ENCODE results near the gene FRMD1. TPM values are rescaled to one million over a fixed set of nuclear protein-coding genes. Genes with fewer than 3 reads are reported as not detected.

Gene FRMD1
- total RNA-seq, 6 experiments from 2014 or later: 0.07 to 0.23 (median 0.12) TPM; not detected in 1

DNA sequence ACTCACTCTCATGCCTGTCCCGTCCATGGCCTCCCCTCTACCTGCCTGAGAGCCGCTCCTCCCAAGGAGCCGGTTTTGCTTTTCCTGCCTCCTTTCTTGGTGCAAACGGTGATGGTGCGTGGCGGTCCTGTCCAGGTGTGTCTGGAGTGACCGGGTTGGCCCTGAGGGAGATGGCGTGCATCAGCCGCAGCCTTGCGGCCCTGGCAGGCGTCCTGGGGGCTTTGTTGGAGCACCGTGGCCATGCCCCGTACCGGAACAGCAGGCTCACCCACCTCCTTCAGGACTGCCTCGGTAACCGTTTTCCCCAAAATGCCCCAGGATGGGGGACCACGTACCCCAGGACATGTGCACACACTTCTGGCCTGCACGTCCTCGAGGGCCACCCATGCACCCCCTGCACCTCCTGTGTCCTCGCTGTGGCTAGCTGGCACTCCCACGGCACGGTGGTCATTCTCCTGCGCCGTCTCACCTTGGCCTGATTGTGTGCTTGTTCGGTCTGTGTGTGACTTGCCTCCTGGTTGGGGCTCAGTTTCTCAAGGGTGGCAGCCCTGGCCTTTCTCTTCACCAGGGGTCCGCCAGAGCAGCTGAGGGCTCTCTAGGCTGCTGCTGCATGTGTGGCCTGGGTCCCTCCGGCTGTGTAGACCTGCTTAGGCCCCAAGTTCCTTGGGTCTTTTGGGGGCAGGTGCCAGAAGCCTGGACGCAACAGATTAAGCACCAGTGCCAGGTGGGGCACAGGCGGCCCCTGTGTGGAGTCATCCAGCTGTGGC is 36.4 kb downstream of the FRMD1 start:
- H3K27ac ChIP-seq: no peak overlapping the region
- ATAC-seq (no peak), DNase-seq (peak in 2 of 3 donors; percentile 11 to 51)
- 85% methylated on average over 4 of the region's 29 CpGs for WGBS (ENCODE audit: insufficient coverage, low coverage, low lambda C conversion rate, missing lambda C conversion rate)
- H3K4me1 ChIP-seq: no peaks in the 10 kb centered on the region
- no peaks in the 10 kb centered on the region for H3K36me3 ChIP-seq
- no peaks in the 10 kb centered on the region for H3K27me3 ChIP-seq
- H3K9me3 ChIP-seq: peaks cover 0 to 9% (median 0%) of the 10 kb centered on the region in 4 donors
- TF ChIP-seq POLR2A (IDR thresholded peaks at IDR 0.05): no peak
- TF ChIP-seq, protein P1, sequence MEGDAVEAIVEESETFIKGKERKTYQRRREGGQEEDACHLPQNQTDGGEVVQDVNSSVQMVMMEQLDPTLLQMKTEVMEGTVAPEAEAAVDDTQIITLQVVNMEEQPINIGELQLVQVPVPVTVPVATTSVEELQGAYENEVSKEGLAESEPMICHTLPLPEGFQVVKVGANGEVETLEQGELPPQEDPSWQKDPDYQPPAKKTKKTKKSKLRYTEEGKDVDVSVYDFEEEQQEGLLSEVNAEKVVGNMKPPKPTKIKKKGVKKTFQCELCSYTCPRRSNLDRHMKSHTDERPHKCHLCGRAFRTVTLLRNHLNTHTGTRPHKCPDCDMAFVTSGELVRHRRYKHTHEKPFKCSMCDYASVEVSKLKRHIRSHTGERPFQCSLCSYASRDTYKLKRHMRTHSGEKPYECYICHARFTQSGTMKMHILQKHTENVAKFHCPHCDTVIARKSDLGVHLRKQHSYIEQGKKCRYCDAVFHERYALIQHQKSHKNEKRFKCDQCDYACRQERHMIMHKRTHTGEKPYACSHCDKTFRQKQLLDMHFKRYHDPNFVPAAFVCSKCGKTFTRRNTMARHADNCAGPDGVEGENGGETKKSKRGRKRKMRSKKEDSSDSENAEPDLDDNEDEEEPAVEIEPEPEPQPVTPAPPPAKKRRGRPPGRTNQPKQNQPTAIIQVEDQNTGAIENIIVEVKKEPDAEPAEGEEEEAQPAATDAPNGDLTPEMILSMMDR (IDR thresholded peaks at IDR 0.05): no peak
- no peak overlapping the region for H3K4me3 ChIP-seq
- intact Hi-C loops (cut with DNase I): no loop called here

DNA sequence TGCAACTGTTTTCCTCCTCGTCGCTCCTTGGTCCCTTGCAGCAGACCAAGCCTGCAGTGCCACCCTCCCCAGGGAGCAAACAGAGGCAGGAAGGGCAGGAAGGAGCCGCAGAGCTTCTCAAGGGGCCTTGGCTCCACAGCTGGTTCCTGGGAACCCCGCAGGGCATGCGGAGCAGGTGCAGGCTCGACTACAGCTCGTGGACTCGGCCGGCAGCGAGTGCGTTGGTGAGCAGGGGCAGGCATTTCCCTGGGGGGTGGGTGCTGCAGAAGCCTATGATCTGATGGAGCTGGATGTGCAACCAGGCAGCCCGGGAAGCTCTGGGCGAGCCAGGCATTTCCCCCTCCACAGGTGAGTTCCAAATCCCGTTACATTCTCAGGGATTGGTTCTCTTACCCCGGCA is 37.1 kb downstream of the FRMD1 start:
- WGBS (ENCODE audit: insufficient coverage, low coverage, low lambda C conversion rate, missing lambda C conversion rate): no CpG with 5 or more reads among the region's 15 CpGs
- DNase-seq: peak in 2 of 3 donors; percentile 12 to 50

DNA sequence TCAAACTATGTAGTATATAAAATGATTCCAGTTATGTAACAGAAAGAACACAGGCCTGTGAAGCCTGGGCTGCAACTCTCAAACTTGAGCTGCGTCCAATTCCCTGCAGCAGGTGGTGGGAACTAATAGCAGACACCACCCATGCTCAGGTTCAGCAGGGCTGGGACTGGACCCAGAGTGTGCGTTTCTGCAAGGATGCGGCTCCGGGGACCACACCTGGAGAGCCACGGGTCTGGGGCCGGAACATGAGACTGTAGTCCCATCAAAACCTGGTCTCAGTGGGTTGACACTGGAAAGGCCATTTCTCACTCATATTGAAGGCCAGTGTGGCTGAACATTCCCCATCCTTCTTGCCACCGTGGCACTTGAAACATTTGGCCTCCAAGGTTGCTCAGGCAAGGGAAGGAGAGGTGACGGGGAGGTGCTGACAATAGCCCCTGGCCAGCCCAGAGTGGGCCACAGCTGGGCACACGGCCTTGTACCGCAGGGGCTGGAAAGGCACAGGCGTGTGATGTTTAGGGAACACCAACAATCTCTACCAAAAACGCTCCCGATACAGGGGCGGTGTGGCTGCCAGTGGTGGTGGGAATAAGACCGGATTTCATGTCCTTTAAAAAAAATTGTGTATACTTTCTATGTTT is 38.0 kb downstream of the FRMD1 start:
- Histone ChIP-seq H3K36me3 (no peaks in the 10 kb centered on the region), H3K9me3 (peaks cover 0 to 9% (median 0%) of the 10 kb centered on the region in 4 donors), H3K4me1 (no peaks in the 10 kb centered on the region), H3K27ac (no peak overlapping the region), H3K4me3 (no peak overlapping the region), H3K27me3 (no peaks in the 10 kb centered on the region)
- no peak for TF ChIP-seq POLR2A (IDR thresholded peaks at IDR 0.05)
- TF ChIP-seq, protein P1 (IDR thresholded peaks at IDR 0.05): no peak
- WGBS (ENCODE audit: insufficient coverage, low coverage, low lambda C conversion rate, missing lambda C conversion rate): 83% methylated on average over 8 of the region's 15 CpGs
- DNase-seq: peak in 1 of 3 donors; percentile 7
- no peak for ATAC-seq
- intact Hi-C loops (cut with DNase I): no loop called here

More for the DNA sequence above, 37.1 kb downstream of the FRMD1 start:
- ATAC-seq: no peak
- Histone ChIP-seq H3K4me3 (no peak overlapping the region), H3K4me1 (no peaks in the 10 kb centered on the region), H3K9me3 (peaks cover 0 to 9% (median 0%) of the 10 kb centered on the region in 4 donors), H3K36me3 (no peaks in the 10 kb centered on the region), H3K27ac (no peak overlapping the region), H3K27me3 (no peaks in the 10 kb centered on the region)
- intact Hi-C loops (cut with DNase I): no loop called here
- TF ChIP-seq, protein P1 (IDR thresholded peaks at IDR 0.05): no peak
- TF ChIP-seq POLR2A (IDR thresholded peaks at IDR 0.05): no peak

DNA sequence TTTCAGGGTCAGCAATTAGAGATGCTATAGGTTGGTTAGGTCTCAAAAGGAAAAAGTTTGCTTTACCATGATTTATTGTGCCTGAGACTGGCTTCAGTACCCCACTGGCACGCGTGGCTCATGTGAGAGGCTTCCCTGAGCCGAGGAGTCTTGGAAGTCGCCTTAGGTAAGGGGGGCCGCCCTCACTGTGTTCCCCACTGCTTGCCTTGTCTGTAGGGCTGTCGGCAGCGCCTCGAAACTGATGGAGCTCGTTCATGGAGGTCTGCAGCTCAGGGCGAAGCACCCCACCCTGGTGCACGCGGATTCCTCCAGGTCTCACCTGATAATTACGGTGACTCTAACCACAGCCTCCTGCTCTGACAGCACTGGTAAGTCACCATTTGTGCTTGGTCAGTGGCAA is 39.2 kb downstream of the FRMD1 start:
- H3K27me3 ChIP-seq: no peaks in the 10 kb centered on the region
- WGBS (ENCODE audit: insufficient coverage, low coverage, low lambda C conversion rate, missing lambda C conversion rate): 54% methylated on average over 3 of the region's 13 CpGs
- peaks cover 0 to 9% (median 0%) of the 10 kb centered on the region in 4 donors for H3K9me3 ChIP-seq
- TF ChIP-seq, protein P1 (IDR thresholded peaks at IDR 0.05): no peak
- no peak for TF ChIP-seq POLR2A (IDR thresholded peaks at IDR 0.05)
- no peaks in the 10 kb centered on the region for H3K36me3 ChIP-seq
- no peak overlapping the region for H3K27ac ChIP-seq
- ATAC-seq (no peak), DNase-seq (peak in 1 of 3 donors; percentile 36)
- H3K4me3 ChIP-seq: no peak overlapping the region
- intact Hi-C loops (cut with DNase I): no loop called here
- H3K4me1 ChIP-seq: no peaks in the 10 kb centered on the region

Measured in right lobe of liver (tissue), 6 donors.